Endothelial cell of umbilical vein (primary cell): Measurements from ENCODE around the gene LINC01488. TPM values are rescaled to one million over a fixed set of nuclear protein-coding genes. Genes with fewer than 3 reads are reported as not detected.
A peak's percentile ranks its signal among the peaks of the same experiment; 100 is the strongest.

Experiments used
- BruUV-seq: library from RNA; stranded (reverse); fragments of 400-500 nt; replicated peaks from 2 replicates; lab custom pipeline; 2021; lab: Mats Ljungman, UMichigan
- CTCF ChIA-PET: fragments of 300-600, 350-600 bp; sonication (Branson Sonifier 250); formaldehyde crosslinking; loops from one replicate; lab custom pipeline; 2021; ENCODE audit warnings: antibody characterized with exemption, inconsistent platforms; lab: Charles Lee
- POLR2A ChIA-PET: fragments of 300-600, 350-600 bp; sonication (Branson Sonifier 250); formaldehyde crosslinking; loops from one replicate; lab custom pipeline; 2021; ENCODE audit warnings: antibody characterized with exemption, inconsistent platforms; lab: Charles Lee
- DNase-seq: peaks from one replicate; pipeline ENCODE4 v3.0.0-alpha.2; 2011; ENCODE audit warnings: low read depth, low spot score
- FAIRE-seq: peaks from 2 replicates; lab custom pipeline; 2011; peaks lifted over from hg19 to GRCh38; lab: Jason Lieb, UNC
- H2AFZ ChIP-seq: 2 replicates; pipeline ENCODE4 v1.6.0; 2012; ENCODE audit warnings: low read depth, low read length, control low read depth, inconsistent platforms
- H3K27ac ChIP-seq: 2 replicates; pipeline ENCODE4 v1.5.1; 2011; ENCODE audit warnings: low read depth, mild to moderate bottlenecking, control low read depth, low read length, moderate library complexity; ENCODE audit not compliant: insufficient read depth
- H3K27me3 ChIP-seq, 2 experiments: 2 replicates each; pipeline versions ENCODE4 v1.6.0 to v1.6.1; 2011; ENCODE audit warnings: low read length in 2 of 2, mixed read lengths in 1 of 2; ENCODE audit not compliant: control insufficient read depth in 2 of 2, insufficient read depth in 2 of 2
- H3K36me3 ChIP-seq, 2 experiments: 2 replicates in 1 of 2; 3 replicates in 1 of 2; pipeline ENCODE4 v1.5.1; 2011; ENCODE audit warnings: low read length in 2 of 2, mild to moderate bottlenecking in 1 of 2, moderate library complexity in 1 of 2; ENCODE audit not compliant: control insufficient read depth in 2 of 2, insufficient read depth in 2 of 2; ENCODE audit errors: extremely low read depth in 1 of 2
- H3K4me1 ChIP-seq: 3 replicates; pipeline ENCODE4 v1.5.1; 2011; ENCODE audit warnings: mild to moderate bottlenecking, low read length; ENCODE audit not compliant: control insufficient read depth, insufficient read depth; ENCODE audit errors: extremely low read depth
- H3K4me2 ChIP-seq: 2 replicates; pipeline ENCODE4 v1.6.1; 2011; ENCODE audit warnings: low read length, control low read depth, mixed read lengths; ENCODE audit not compliant: insufficient read depth
- H3K4me3 ChIP-seq, 3 experiments: fragments of 200-600 bp in 1 of 3; sonication (generic), shearing (Covaris generic) in 1 of 3; replicated peaks in 1 of 3; 2 replicates each; pipeline ENCODE4 v1.5.1; 2011 to 2016; ENCODE audit warnings: control low read depth in 3 of 3, low read length in 3 of 3, mild to moderate bottlenecking in 2 of 3, inconsistent platforms in 1 of 3, low read depth in 1 of 3, moderate library complexity in 1 of 3; ENCODE audit not compliant: insufficient read depth in 1 of 3
- H3K79me2 ChIP-seq: 2 replicates; pipeline ENCODE4 v1.6.0; 2012; ENCODE audit warnings: low read length, inconsistent platforms; ENCODE audit not compliant: control insufficient read depth, insufficient read depth
- H3K9ac ChIP-seq: replicated peaks from 2 replicates; pipeline ENCODE3; 2011; ENCODE audit warnings: low read length, control low read depth; ENCODE audit not compliant: insufficient read depth; ENCODE audit errors: extremely low read depth
- H3K9me1 ChIP-seq: replicated peaks from 3 replicates; pipeline ENCODE4 v1.6.0; 2011; ENCODE audit warnings: mild to moderate bottlenecking, low read length; ENCODE audit not compliant: control insufficient read depth, insufficient read depth; ENCODE audit errors: extremely low read depth
- H3K9me3 ChIP-seq: replicated peaks from 2 replicates; pipeline ENCODE4 v1.5.1; 2012; ENCODE audit warnings: low read length, inconsistent platforms; ENCODE audit not compliant: control insufficient read depth, insufficient read depth
- H4K20me1 ChIP-seq: replicated peaks from 2 replicates; pipeline ENCODE3; 2011; ENCODE audit warnings: mild to moderate bottlenecking, low read length; ENCODE audit not compliant: control insufficient read depth, insufficient read depth; ENCODE audit errors: extremely low read depth
- CTCF ChIP-seq, 2 donors: IDR thresholded peaks; 1 replicate in 1 of 2; 2 replicates in 1 of 2; pipeline ENCODE4 v1.5.1; 2011; ENCODE audit warnings: low read length in 2 of 2, mild to moderate bottlenecking in 2 of 2, moderate library complexity in 2 of 2, control low read depth in 1 of 2, inconsistent platforms in 1 of 2, low read depth in 1 of 2; ENCODE audit not compliant: insufficient read depth in 1 of 2; ENCODE audit errors: extremely low read depth in 1 of 2
- EZH2 ChIP-seq: IDR thresholded peaks from 2 replicates; pipeline ENCODE4 v1.6.1; 2012; ENCODE audit warnings: borderline replicate concordance, low read depth, mild to moderate bottlenecking, moderate library complexity, low read length, inconsistent platforms; ENCODE audit not compliant: severe bottlenecking
- FOS ChIP-seq: IDR thresholded peaks from 2 replicates; pipeline ENCODE4 v1.6.1; 2011; ENCODE audit warnings: mild to moderate bottlenecking, low read length, moderate library complexity, borderline replicate concordance; ENCODE audit not compliant: insufficient read depth
- GATA2 ChIP-seq: IDR thresholded peaks from 2 replicates; pipeline ENCODE4 v1.7.0; 2011; ENCODE audit warnings: low read depth, mild to moderate bottlenecking, moderate library complexity, mixed read lengths, low read length; ENCODE audit not compliant: insufficient read length, insufficient read depth
- MAX ChIP-seq: IDR thresholded peaks from 2 replicates; pipeline ENCODE4 v1.6.1; 2011; ENCODE audit not compliant: insufficient read depth, insufficient read length
- MYC ChIP-seq: IDR thresholded peaks from one replicate; pipeline ENCODE4 v1.6.1; 2011; ENCODE audit warnings: mild to moderate bottlenecking, low read depth, low read length
- POLR2A ChIP-seq: IDR thresholded peaks from 2 replicates; pipeline ENCODE4 v1.6.1; 2012; ENCODE audit warnings: low read depth, mild to moderate bottlenecking, control low read depth, low read length
- POLR2AphosphoS5 ChIP-seq: IDR thresholded peaks from 2 replicates; pipeline ENCODE4 v1.6.1; 2012; ENCODE audit warnings: low read depth, mild to moderate bottlenecking, control low read depth, low read length, moderate library complexity; ENCODE audit not compliant: insufficient read depth
- dilution Hi-C: fragments of 300-500 bp; cut with MboI; formaldehyde crosslinking; loops from one replicate; pipeline ENCODE4 v1.15.0; 2019; ENCODE audit warnings: low sequenced_read_pairs; ENCODE audit not compliant: extremely low pct_ligation_motif_present
- intact Hi-C: fragments of 100-400 bp; cut with micrococcal nuclease; formaldehyde crosslinking; loops from one replicate; pipeline ENCODE4 v1.10.0; 2022
- polyA plus RNA-seq, 4 experiments: library from polyadenylated mRNA; depleted of rRNA in 3 of 4; stranded (reverse) in 3 of 4; unstranded in 1 of 4; fragments of >200 nt; gene quantifications; 2 replicates each; pipeline versions ENCODE4 v1.2.1 to v1.2.3, GENCODE V29; 2011 to 2012; ENCODE audit warnings: missing spikeins in 1 of 4
- total RNA-seq: library from RNA; stranded (reverse); gene quantifications from 2 replicates; pipeline ENCODE4 v1.2.3, GENCODE V29; 2021

LINC01488 gene
- total and polyA plus RNA-seq, 2 donors (not counting 3 experiments of a cell fraction or from before 2014, with no cell fraction given) = not detected

GRCh38 chr11:69495441-69496201 lies 14.2 kb downstream of the LINC01488 start:
- POLR2A ChIA-PET = no interaction called here

GRCh38 chr11:69496202-69496557 lies 14.7 kb downstream of the LINC01488 start:
- intact Hi-C loops = loop anchor here (2.0 kb wide), 1 partner anchor 365 kb away; no protein-coding TSS in a partner anchor
- DNase-seq = no peak
- H3K9me1 ChIP-seq = no peaks in the 10 kb centered on the region
- H4K20me1 ChIP-seq = no peaks in the 10 kb centered on the region
- no peak overlapping the region for H3K4me2 ChIP-seq
- no peaks in the 10 kb centered on the region for H3K27me3 ChIP-seq
- no TSS peak for BruUV-seq
- no peak for FAIRE-seq
- dilution Hi-C loops = no loop called here
- peak overlapping the region; percentile 91 for H3K27ac ChIP-seq
- no peaks in the 10 kb centered on the region for H3K36me3 ChIP-seq
- peak overlapping the region; percentile 76 for H3K9ac ChIP-seq
- CTCF ChIA-PET = interaction anchor here (0.8 to 1.7 kb wide), 4 partner anchors 27 to 365 kb away, joined by 3 to 6 read pairs (median 3); no protein-coding TSS in a partner anchor
- POLR2A ChIA-PET = no interaction called here
- H2AFZ ChIP-seq = no peak overlapping the region
- TF ChIP-seq MYC (no peak), MAX (no peak), FOS (no peak), POLR2A (no peak), GATA2 (no peak), POLR2AphosphoS5 (no peak), EZH2 (no peak), CTCF (IDR thresholded peaks at IDR 0.05; ENCODE audit: extremely low read depth in 1 of 2, insufficient read depth in 1 of 2, low read depth in 1 of 2, low read length in 2 of 2) (no peak)
- H3K4me3 ChIP-seq = no peak overlapping the region
- H3K9me3 ChIP-seq = no peaks in the 10 kb centered on the region
- H3K79me2 ChIP-seq = no peaks in the 10 kb centered on the region
- H3K4me1 ChIP-seq = peaks cover 29% of the 10 kb centered on the region

More at GRCh38 chr11:69495441-69496201, 14.2 kb downstream of the LINC01488 start:
- Histone ChIP-seq H3K27me3 (no peaks in the 10 kb centered on the region), H3K36me3 (no peaks in the 10 kb centered on the region), H3K27ac (no peak overlapping the region), H3K9me3 (no peaks in the 10 kb centered on the region), H3K4me1 (peaks cover 29% of the 10 kb centered on the region), H3K9ac (no peak overlapping the region), H3K9me1 (no peaks in the 10 kb centered on the region), H3K79me2 (no peaks in the 10 kb centered on the region), H2AFZ (no peak overlapping the region), H3K4me2 (no peak overlapping the region), H3K4me3 (no peak overlapping the region), H4K20me1 (no peaks in the 10 kb centered on the region)
- BruUV-seq = no TSS peak
- intact Hi-C loops = loop anchor here (2.0 kb wide), 1 partner anchor 365 kb away; no protein-coding TSS in a partner anchor
- FAIRE-seq (no peak), DNase-seq (no peak)
- no peak for TF ChIP-seq GATA2
- dilution Hi-C loops = no loop called here
- CTCF ChIA-PET = interaction anchor here (0.8 to 1.7 kb wide), 4 partner anchors 27 to 364 kb away, joined by 3 to 6 read pairs (median 3); no protein-coding TSS in a partner anchor
